ENCODE results near the gene ZBTB7C. TPM values are rescaled to one million over a fixed set of nuclear protein-coding genes. Genes with fewer than 3 reads are reported as not detected.

Gene ZBTB7C
- total and polyA plus RNA-seq, 2 of the 4 experiments (the other 2 are of a cell fraction), result not detected

DNA sequence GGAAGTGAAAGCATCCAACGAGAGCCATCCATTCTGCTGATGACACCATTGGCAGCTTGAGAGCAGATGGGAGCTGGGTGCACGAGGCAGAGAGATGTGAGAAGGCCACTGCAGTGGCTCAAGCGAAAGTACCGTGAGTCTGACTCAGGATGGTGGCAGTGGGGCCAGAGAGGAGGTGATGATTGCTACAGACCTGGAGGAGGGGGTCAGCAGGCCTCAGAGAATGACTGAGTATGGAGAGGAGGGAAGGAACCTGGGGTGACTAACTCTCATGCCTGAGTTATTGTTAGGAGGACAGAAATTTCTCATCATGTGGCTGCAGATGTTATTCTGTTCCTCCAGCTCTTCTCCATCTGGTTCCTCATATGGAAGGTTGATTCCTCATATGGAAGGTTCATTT is 8.8 kb upstream of the ZBTB7C start:
- H3K27me3 ChIP-seq (ENCODE audit: control insufficient read depth, insufficient read depth, low read length), result peaks cover 33% of the 10 kb centered on the region
- CTCF ChIA-PET, result interaction anchor here (1.7 kb wide), 1 partner anchor 10 kb away, joined by 5 read pairs; no protein-coding TSS in a partner anchor

More for the DNA sequence above, 8.8 kb upstream of the ZBTB7C start:
- no peak overlapping the region for H2AFZ ChIP-seq (replicated peaks; ENCODE audit: low read length, poor library complexity)
- no peaks in the 10 kb centered on the region for H4K20me1 ChIP-seq (ENCODE audit: insufficient read depth, low read length)
- H2AK9ac ChIP-seq (replicated peaks; ENCODE audit: low read depth, low read length, poor library complexity), result no peak overlapping the region
- no peak overlapping the region for H3K14ac ChIP-seq (replicated peaks; ENCODE audit: low read depth, low read length)
- H4K5ac ChIP-seq (ENCODE audit: low read depth, low read length), result no peak overlapping the region
- H2BK15ac ChIP-seq (ENCODE audit: low read depth, low read length), result no peak overlapping the region
- no peak overlapping the region for H3K4me3 ChIP-seq (ENCODE audit: insufficient read depth, low read depth, low read length)
- H2BK5ac ChIP-seq (ENCODE audit: low read depth, low read length, poor library complexity, severe bottlenecking), result no peak overlapping the region
- no peak overlapping the region for H3K56ac ChIP-seq (ENCODE audit: extremely low read depth, insufficient read depth, low read length)
- intact Hi-C loops (cut with micrococcal nuclease), result no loop called here
- H2AK5ac ChIP-seq (ENCODE audit: low read depth, low read length), result no peak overlapping the region
- POLR2A ChIA-PET (ENCODE audit: unreplicated experiment), result interaction anchor here (0.5 kb wide), 1 partner anchor 138 kb away, joined by 9 read pairs; no protein-coding TSS in a partner anchor
- H3K9ac ChIP-seq (ENCODE audit: low read depth, low read length), result no peak overlapping the region
- no peaks in the 10 kb centered on the region for H3K4me1 ChIP-seq (ENCODE audit: control insufficient read depth, insufficient read depth, low read length)
- in situ Hi-C loops (cut with MboI; ENCODE audit: low sequenced_read_pairs), result no loop called here
- H3K27ac ChIP-seq (ENCODE audit: insufficient read depth, low read length), result no peak overlapping the region
- H3K4me2 ChIP-seq (ENCODE audit: low read depth, low read length), result no peak overlapping the region
- H4K91ac ChIP-seq (ENCODE audit: insufficient read depth, low read depth, low read length), result no peak overlapping the region
- no peak overlapping the region for H2BK120ac ChIP-seq (ENCODE audit: low read depth, low read length)
- 43% methylated on average over 3 of the region's 4 CpGs; no CpG with 5 or more reads in 1 of the 2 experiments for WGBS, 2 experiments (ENCODE audit: extremely low coverage in 2 of 2, insufficient read length in 1 of 2)
- H3K4ac ChIP-seq (ENCODE audit: low read depth, low read length), result no peak overlapping the region
- DNase-seq, result no peak
- no peaks in the 10 kb centered on the region for H3K9me1 ChIP-seq (ENCODE audit: insufficient read depth, low read length)
- H3K18ac ChIP-seq (ENCODE audit: low read depth, low read length), result no peak overlapping the region
- H3K23ac ChIP-seq (ENCODE audit: low read depth, low read length), result no peak overlapping the region
- H3K9me3 ChIP-seq (ENCODE audit: control insufficient read depth, insufficient read depth, low read length), result no peaks in the 10 kb centered on the region; the same call in 1 of the 2 replicates
- H3K79me1 ChIP-seq (ENCODE audit: low read depth in 1 of 2, low read length in 2 of 2), result no peaks in the 10 kb centered on the region
- H2BK20ac ChIP-seq (ENCODE audit: low read depth, low read length), result no peak overlapping the region
- TF ChIP-seq POLR2A (IDR thresholded peaks at IDR 0.05; ENCODE audit: low read depth, low read length), result no peak
- TF ChIP-seq, protein P1, sequence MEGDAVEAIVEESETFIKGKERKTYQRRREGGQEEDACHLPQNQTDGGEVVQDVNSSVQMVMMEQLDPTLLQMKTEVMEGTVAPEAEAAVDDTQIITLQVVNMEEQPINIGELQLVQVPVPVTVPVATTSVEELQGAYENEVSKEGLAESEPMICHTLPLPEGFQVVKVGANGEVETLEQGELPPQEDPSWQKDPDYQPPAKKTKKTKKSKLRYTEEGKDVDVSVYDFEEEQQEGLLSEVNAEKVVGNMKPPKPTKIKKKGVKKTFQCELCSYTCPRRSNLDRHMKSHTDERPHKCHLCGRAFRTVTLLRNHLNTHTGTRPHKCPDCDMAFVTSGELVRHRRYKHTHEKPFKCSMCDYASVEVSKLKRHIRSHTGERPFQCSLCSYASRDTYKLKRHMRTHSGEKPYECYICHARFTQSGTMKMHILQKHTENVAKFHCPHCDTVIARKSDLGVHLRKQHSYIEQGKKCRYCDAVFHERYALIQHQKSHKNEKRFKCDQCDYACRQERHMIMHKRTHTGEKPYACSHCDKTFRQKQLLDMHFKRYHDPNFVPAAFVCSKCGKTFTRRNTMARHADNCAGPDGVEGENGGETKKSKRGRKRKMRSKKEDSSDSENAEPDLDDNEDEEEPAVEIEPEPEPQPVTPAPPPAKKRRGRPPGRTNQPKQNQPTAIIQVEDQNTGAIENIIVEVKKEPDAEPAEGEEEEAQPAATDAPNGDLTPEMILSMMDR (conservative IDR thresholded peaks at IDR 0.05; ENCODE audit: low read depth, low read length), result no peak
- no peak for TF ChIP-seq FOS (IDR thresholded peaks at IDR 0.05; ENCODE audit: low read depth, low read length)
- TF ChIP-seq MAFK (IDR thresholded peaks at IDR 0.05; ENCODE audit: low read depth, low read length), result no peak
- no peak for TF ChIP-seq CEBPB (IDR thresholded peaks at IDR 0.05; ENCODE audit: low read depth, low read length)
- no peak for TF ChIP-seq MAZ (IDR thresholded peaks at IDR 0.05; ENCODE audit: borderline replicate concordance, low read depth, low read length)
- no peak for TF ChIP-seq SMC3 (IDR thresholded peaks at IDR 0.05; ENCODE audit: low read depth, low read length)
- TF ChIP-seq, protein P2, sequence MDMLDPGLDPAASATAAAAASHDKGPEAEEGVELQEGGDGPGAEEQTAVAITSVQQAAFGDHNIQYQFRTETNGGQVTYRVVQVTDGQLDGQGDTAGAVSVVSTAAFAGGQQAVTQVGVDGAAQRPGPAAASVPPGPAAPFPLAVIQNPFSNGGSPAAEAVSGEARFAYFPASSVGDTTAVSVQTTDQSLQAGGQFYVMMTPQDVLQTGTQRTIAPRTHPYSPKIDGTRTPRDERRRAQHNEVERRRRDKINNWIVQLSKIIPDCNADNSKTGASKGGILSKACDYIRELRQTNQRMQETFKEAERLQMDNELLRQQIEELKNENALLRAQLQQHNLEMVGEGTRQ (IDR thresholded peaks at IDR 0.05; ENCODE audit: low read depth, low read length), result no peak
- TF ChIP-seq MXI1 (IDR thresholded peaks at IDR 0.05; ENCODE audit: borderline replicate concordance, low read depth, low read length), result no peak
- H3K36me3 ChIP-seq (ENCODE audit: control insufficient read depth, insufficient read depth, low read length), result no peaks in the 10 kb centered on the region
- H4K8ac ChIP-seq (ENCODE audit: low read depth in 2 of 2, low read length in 2 of 2), result no peak overlapping the region
- dilution Hi-C loops (cut with HindIII; ENCODE audit: low sequenced_read_pairs, unreplicated experiment), result no loop called here
- ATAC-seq (ENCODE audit: low read depth), result no peak
- BruUV-seq (replicated peaks), result no TSS peak
